ENCODE data around the gene PLXNA4.

The PLXNA4 gene

DNA sequence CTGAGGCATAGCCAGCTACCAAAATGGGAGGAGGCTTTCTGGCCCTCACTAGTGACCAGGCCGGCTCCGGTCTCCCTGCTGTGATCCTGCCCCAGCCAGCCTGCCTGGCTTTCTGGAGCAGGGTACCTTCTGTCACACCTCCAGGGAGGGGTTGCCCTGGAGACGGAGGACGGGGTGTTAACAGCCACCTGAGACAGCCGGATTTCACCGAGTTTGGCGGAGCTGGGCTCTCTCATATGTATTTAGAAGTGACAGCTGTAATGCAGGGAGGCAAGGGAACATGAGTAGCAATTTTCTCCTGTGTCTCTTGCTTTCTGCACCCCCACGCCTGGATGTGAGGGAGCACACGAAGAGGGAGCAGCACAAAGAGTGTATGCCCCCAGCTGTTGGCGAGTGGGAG lies 473.3 kb downstream of the PLXNA4 start:
- DNase-seq (ENCODE audit: extremely low spot score) = no peak
- ChIA-PET POLR2A (no interaction called here), CTCF (interaction anchor here (0.7 kb wide), 1 partner anchor 391 kb away, joined by 3 read pairs; no protein-coding TSS in a partner anchor)
- no peak for TF ChIP-seq SP1 (IDR thresholded peaks at IDR 0.05)
- TF ChIP-seq L3MBTL2 (conservative IDR thresholded peaks at IDR 0.05) = no peak
- no peak for TF ChIP-seq ARNT (IDR thresholded peaks at IDR 0.05)
- TF ChIP-seq HDGF (IDR thresholded peaks at IDR 0.05; ENCODE audit: borderline replicate concordance) = no peak
- TF ChIP-seq CTBP1 (IDR thresholded peaks at IDR 0.05; ENCODE audit: borderline replicate concordance) = no peak
- TF ChIP-seq FOXK2 (IDR thresholded peaks at IDR 0.05) = no peak
- no peak for TF ChIP-seq ELF4 (IDR thresholded peaks at IDR 0.05)
- TF ChIP-seq, protein P1, sequence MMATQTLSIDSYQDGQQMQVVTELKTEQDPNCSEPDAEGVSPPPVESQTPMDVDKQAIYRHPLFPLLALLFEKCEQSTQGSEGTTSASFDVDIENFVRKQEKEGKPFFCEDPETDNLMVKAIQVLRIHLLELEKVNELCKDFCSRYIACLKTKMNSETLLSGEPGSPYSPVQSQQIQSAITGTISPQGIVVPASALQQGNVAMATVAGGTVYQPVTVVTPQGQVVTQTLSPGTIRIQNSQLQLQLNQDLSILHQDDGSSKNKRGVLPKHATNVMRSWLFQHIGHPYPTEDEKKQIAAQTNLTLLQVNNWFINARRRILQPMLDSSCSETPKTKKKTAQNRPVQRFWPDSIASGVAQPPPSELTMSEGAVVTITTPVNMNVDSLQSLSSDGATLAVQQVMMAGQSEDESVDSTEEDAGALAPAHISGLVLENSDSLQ (IDR thresholded peaks at IDR 0.05) = no peak
- no peak for TF ChIP-seq SUZ12 (IDR thresholded peaks at IDR 0.05)
- TF ChIP-seq FOXA1 (IDR thresholded peaks at IDR 0.05) = no peak
- TF ChIP-seq TARDBP (IDR thresholded peaks at IDR 0.05) = no peak
- no peak for TF ChIP-seq ZNF384 (IDR thresholded peaks at IDR 0.05)
- TF ChIP-seq FOXM1 (IDR thresholded peaks at IDR 0.05; ENCODE audit: borderline replicate concordance) = no peak
- TF ChIP-seq NFRKB (IDR thresholded peaks at IDR 0.05) = no peak
- TF ChIP-seq BHLHE40 (IDR thresholded peaks at IDR 0.05; ENCODE audit: borderline replicate concordance) = no peak
- TF ChIP-seq LEF1 (IDR thresholded peaks at IDR 0.05; ENCODE audit: borderline replicate concordance) = no peak

DNA sequence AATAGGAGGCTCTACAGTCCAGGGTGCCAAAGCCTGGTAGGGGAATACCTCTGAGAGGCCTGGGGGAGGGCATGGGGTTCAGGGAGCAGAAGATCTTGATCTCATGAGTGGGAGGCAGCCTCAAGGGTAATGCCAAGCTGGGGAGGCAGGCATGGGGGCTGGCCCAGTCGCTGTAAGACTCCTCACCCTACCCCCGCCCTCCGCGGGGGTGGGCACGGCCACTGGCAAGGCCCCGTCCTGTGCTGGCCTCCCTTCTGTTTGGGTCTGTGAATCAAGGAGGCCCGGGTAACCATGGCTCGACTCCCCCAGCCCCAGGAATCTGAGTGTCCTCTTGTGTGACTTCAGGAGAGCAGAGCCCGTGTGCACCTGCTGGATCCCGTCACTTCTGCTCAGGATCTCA lies 473.9 kb downstream of the PLXNA4 start:
- DNase-seq (ENCODE audit: extremely low spot score) = no peak
- ChIA-PET POLR2A (no interaction called here), CTCF (no interaction called here)
- TF ChIP-seq, protein P1 (IDR thresholded peaks at IDR 0.05) = no peak
- TF ChIP-seq ELF4 (IDR thresholded peaks at IDR 0.05) (no peak), L3MBTL2 (conservative IDR thresholded peaks at IDR 0.05) (no peak), BHLHE40 (IDR thresholded peaks at IDR 0.05; ENCODE audit: borderline replicate concordance) (no peak), FOXA1 (IDR thresholded peaks at IDR 0.05) (no peak), TARDBP (IDR thresholded peaks at IDR 0.05) (no peak), CTBP1 (IDR thresholded peaks at IDR 0.05; ENCODE audit: borderline replicate concordance) (no peak), SUZ12 (IDR thresholded peaks at IDR 0.05) (no peak), FOXM1 (IDR thresholded peaks at IDR 0.05; ENCODE audit: borderline replicate concordance) (no peak)

DNA sequence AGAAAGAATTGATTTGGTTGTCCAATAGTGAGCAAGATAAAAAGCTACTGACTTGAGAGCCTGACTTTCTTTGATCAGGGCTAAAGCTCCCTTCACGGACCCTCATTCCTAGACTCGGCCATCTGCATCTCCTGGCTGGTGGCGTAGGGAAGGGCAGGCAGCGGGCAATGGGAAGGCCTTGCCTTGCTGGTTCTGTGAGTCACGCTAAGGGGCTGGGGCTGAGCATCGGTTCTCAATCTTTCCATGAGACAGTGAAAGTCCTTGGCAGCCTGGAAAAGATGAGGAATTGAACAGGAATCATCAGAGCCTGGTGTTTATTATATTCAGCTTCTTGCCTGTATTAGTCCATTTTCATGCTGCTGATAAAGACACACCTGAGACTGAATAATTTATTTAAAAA lies 475.3 kb downstream of the PLXNA4 start:
- POLR2A ChIA-PET = no interaction called here
- DNase-seq (ENCODE audit: extremely low spot score) = no peak
- CTCF ChIA-PET = interaction anchor here (0.6 to 1.0 kb wide), 2 partner anchors 133 to 950 kb away, joined by 3 read pairs; no protein-coding TSS in a partner anchor
- TF ChIP-seq, protein P1 (IDR thresholded peaks at IDR 0.05) = no peak

DNA sequence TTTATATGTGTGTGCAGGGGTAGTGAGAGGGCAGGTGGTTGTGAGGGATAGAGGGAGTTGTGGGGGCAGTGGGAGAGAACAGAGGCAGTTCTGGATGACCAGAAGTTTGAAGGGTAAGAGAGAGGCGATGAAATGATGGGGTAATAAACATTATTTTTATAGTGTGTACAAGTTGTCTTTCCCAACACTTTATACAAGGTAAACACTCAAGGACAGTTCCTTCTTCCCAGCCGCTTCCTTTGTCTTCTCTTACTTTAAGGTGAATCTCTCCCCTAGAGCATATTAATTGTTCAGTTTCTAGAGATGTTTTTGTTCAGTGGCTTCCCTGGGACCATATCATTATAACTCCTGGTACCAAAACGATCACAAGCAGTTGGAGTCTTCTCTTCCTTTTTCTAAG lies 475.8 kb downstream of the PLXNA4 start:
- no peak for DNase-seq (ENCODE audit: extremely low spot score)
- POLR2A ChIA-PET = no interaction called here
- TF ChIP-seq SP1 (IDR thresholded peaks at IDR 0.05) = no peak
- no peak for TF ChIP-seq LEF1 (IDR thresholded peaks at IDR 0.05; ENCODE audit: borderline replicate concordance)
- TF ChIP-seq FOXK2 (IDR thresholded peaks at IDR 0.05) = no peak
- no peak for TF ChIP-seq HDGF (IDR thresholded peaks at IDR 0.05; ENCODE audit: borderline replicate concordance)
- TF ChIP-seq, protein P1 (IDR thresholded peaks at IDR 0.05) = no peak
- TF ChIP-seq FOXA1 (IDR thresholded peaks at IDR 0.05) = no peak
- no peak for TF ChIP-seq L3MBTL2 (conservative IDR thresholded peaks at IDR 0.05)
- CTCF ChIA-PET = interaction anchor here (0.6 to 1.0 kb wide), 2 partner anchors 133 to 951 kb away, joined by 3 read pairs; no protein-coding TSS in a partner anchor

DNA sequence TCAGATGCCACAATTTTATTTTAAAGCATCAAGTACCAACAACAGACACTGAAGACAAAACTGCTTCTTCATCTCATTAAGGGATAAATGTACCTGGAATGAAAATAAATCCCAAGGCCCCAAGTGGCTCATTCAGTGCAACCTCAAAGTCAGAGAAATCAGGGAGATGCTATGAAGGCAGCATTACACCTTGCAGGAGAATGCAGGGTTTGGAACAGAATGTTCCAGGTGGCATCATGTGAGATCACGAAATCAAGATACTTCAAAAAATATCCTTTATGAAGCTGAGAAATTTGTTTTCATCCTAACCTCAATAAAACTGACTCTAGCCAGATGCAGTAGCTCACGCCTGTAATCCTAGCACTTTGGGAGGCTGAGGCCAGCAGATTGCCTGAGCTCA lies 477.1 kb downstream of the PLXNA4 start:
- no peak for TF ChIP-seq FOXM1 (IDR thresholded peaks at IDR 0.05; ENCODE audit: borderline replicate concordance)
- no peak for TF ChIP-seq L3MBTL2 (conservative IDR thresholded peaks at IDR 0.05)
- no peak for TF ChIP-seq NFRKB (IDR thresholded peaks at IDR 0.05)
- TF ChIP-seq ELF4 (IDR thresholded peaks at IDR 0.05) = no peak
- TF ChIP-seq TARDBP (IDR thresholded peaks at IDR 0.05) = no peak
- TF ChIP-seq CTBP1 (IDR thresholded peaks at IDR 0.05; ENCODE audit: borderline replicate concordance) = no peak
- no peak for TF ChIP-seq FOXK2 (IDR thresholded peaks at IDR 0.05)
- no peak for TF ChIP-seq HDGF (IDR thresholded peaks at IDR 0.05; ENCODE audit: borderline replicate concordance)
- TF ChIP-seq BHLHE40 (IDR thresholded peaks at IDR 0.05; ENCODE audit: borderline replicate concordance) = no peak
- no peak for TF ChIP-seq SUZ12 (IDR thresholded peaks at IDR 0.05)
- no peak for TF ChIP-seq SP1 (IDR thresholded peaks at IDR 0.05)
- no peak for TF ChIP-seq LEF1 (IDR thresholded peaks at IDR 0.05; ENCODE audit: borderline replicate concordance)
- TF ChIP-seq ARNT (IDR thresholded peaks at IDR 0.05) = no peak
- no peak for TF ChIP-seq ZNF384 (IDR thresholded peaks at IDR 0.05)
- no peak for TF ChIP-seq FOXA1 (IDR thresholded peaks at IDR 0.05)
- TF ChIP-seq, protein P1 (IDR thresholded peaks at IDR 0.05) = no peak
- no peak for DNase-seq (ENCODE audit: extremely low spot score)
- ChIA-PET POLR2A (no interaction called here), CTCF (no interaction called here)

DNA sequence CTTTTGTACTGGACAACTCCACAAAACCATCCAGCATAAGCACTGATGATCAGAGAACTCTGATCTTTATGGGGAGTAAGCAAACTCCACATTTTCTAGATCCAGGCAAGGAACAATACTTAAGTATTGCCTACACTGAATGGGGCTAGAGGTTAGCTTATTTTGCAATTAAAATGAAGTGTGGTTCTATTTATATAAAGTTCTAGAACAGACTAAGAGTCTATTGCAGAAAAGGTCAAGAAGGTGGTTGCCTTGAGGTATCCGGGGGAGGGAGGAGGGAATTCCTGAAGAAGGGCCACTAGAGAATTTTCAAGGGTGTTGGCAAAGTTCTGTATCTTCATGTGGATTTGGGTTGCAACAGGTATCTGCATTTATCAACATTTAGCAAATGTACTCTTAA lies 477.9 kb downstream of the PLXNA4 start:
- CTCF ChIA-PET = no interaction called here
- POLR2A ChIA-PET = no interaction called here
- TF ChIP-seq FOXM1 (IDR thresholded peaks at IDR 0.05; ENCODE audit: borderline replicate concordance) = no peak
- no peak for TF ChIP-seq SUZ12 (IDR thresholded peaks at IDR 0.05)
- TF ChIP-seq ARNT (IDR thresholded peaks at IDR 0.05) = no peak
- TF ChIP-seq SP1 (IDR thresholded peaks at IDR 0.05) = no peak
- no peak for TF ChIP-seq FOXA1 (IDR thresholded peaks at IDR 0.05)
- TF ChIP-seq HDGF (IDR thresholded peaks at IDR 0.05; ENCODE audit: borderline replicate concordance) = no peak
- TF ChIP-seq BHLHE40 (IDR thresholded peaks at IDR 0.05; ENCODE audit: borderline replicate concordance) = no peak
- TF ChIP-seq, protein P1 (IDR thresholded peaks at IDR 0.05) = no peak
- TF ChIP-seq L3MBTL2 (conservative IDR thresholded peaks at IDR 0.05) = no peak
- TF ChIP-seq CTBP1 (IDR thresholded peaks at IDR 0.05; ENCODE audit: borderline replicate concordance) = no peak
- TF ChIP-seq NFRKB (IDR thresholded peaks at IDR 0.05) = no peak
- no peak for TF ChIP-seq ZNF384 (IDR thresholded peaks at IDR 0.05)
- TF ChIP-seq FOXK2 (IDR thresholded peaks at IDR 0.05) = no peak
- TF ChIP-seq ELF4 (IDR thresholded peaks at IDR 0.05) = no peak
- no peak for TF ChIP-seq TARDBP (IDR thresholded peaks at IDR 0.05)
- TF ChIP-seq LEF1 (IDR thresholded peaks at IDR 0.05; ENCODE audit: borderline replicate concordance) = no peak
- no peak for DNase-seq (ENCODE audit: extremely low spot score)
